Loucy (cell line): ENCODE results near the gene SHOX.

Source experiments
- EZH2phosphoT487 ChIP-seq: fragments of 200-600 bp; IDR thresholded peaks from 2 replicates; pipeline ENCODE4 v1.6.1; 2018; ENCODE audit warnings: antibody characterized with exemption, mild to moderate bottlenecking, moderate library complexity, borderline replicate concordance
- TF ChIP-seq, protein P1 (sequence below): fragments of 200-600 bp; sonication (generic); conservative IDR thresholded peaks from 2 replicates; pipeline ENCODE4 v1.5.1; 2014; ENCODE audit warnings: mild to moderate bottlenecking, antibody characterized with exemption, low read length

DNA sequence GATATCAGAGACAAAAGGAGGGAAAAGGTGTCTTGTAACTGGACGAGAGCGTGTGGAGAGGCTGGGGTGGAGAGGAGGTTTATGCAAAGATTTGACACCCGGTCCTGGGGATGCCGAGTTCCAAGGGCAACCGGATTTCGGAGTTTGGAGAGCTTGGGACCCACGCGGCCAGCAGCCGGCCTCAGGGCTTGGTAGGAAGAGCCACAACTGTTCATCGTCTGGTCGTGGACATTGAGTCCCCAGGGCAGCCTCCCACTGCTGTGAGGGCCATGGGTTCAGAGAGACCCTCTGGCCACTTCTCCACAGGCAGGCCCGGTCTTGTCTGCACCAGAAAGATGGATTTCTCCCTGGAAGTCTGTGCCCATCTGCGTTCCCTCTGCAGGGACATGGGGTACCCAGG, 46.8 kb downstream of the SHOX start:
- TF ChIP-seq, protein P1, sequence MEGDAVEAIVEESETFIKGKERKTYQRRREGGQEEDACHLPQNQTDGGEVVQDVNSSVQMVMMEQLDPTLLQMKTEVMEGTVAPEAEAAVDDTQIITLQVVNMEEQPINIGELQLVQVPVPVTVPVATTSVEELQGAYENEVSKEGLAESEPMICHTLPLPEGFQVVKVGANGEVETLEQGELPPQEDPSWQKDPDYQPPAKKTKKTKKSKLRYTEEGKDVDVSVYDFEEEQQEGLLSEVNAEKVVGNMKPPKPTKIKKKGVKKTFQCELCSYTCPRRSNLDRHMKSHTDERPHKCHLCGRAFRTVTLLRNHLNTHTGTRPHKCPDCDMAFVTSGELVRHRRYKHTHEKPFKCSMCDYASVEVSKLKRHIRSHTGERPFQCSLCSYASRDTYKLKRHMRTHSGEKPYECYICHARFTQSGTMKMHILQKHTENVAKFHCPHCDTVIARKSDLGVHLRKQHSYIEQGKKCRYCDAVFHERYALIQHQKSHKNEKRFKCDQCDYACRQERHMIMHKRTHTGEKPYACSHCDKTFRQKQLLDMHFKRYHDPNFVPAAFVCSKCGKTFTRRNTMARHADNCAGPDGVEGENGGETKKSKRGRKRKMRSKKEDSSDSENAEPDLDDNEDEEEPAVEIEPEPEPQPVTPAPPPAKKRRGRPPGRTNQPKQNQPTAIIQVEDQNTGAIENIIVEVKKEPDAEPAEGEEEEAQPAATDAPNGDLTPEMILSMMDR = no peak
- TF ChIP-seq EZH2phosphoT487 = no peak
